Central memory CD4-positive, alpha-beta T cell (primary cell): ENCODE results near the gene FGGY.
A peak's percentile ranks its signal among the peaks of the same experiment; 100 is the strongest.
"Not testable (repeated sequence)": the region's sequence is repeated elsewhere in the genome, so short reads cannot be mapped to it uniquely, and the experiment has no call there.

ENCODE experiments used
- DNase-seq: peaks from one replicate; pipeline ENCODE4 v3.0.0; 2022

Gene FGGY

GRCh38 chr1:59689730-59690129 is 392.8 kb downstream of the FGGY start:
- DNase-seq: no peak

- DNase-seq: no peak
Measured at GRCh38 chr1:59690171-59690930, 393.5 kb downstream of the FGGY start.

- DNase-seq: no peak
Measured at GRCh38 chr1:59691261-59691660, 394.4 kb downstream of the FGGY start.

GRCh38 chr1:59692591-59692990 is 395.7 kb downstream of the FGGY start:
- DNase-seq: no peak

GRCh38 chr1:59693406-59693805 is 396.5 kb downstream of the FGGY start:
- no peak for DNase-seq

GRCh38 chr1:59695252-59695651 is 398.4 kb downstream of the FGGY start:
- DNase-seq: no peak

- DNase-seq: no peak
Measured at GRCh38 chr1:59696421-59697115, 399.7 kb downstream of the FGGY start.

GRCh38 chr1:59697150-59697800 is 400.4 kb downstream of the FGGY start:
- DNase-seq: peak; percentile 17

GRCh38 chr1:59698386-59698785 is 401.5 kb downstream of the FGGY start:
- no peak for DNase-seq

GRCh38 chr1:59699227-59699847 is 402.4 kb downstream of the FGGY start:
- peak; percentile 32 for DNase-seq

- DNase-seq: no peak
Measured at GRCh38 chr1:59701376-59701775, 404.5 kb downstream of the FGGY start.

- no peak for DNase-seq
Measured at GRCh38 chr1:59703226-59703917, 406.5 kb downstream of the FGGY start.

GRCh38 chr1:59703918-59704378 is 407.1 kb downstream of the FGGY start:
- DNase-seq: no peak

GRCh38 chr1:59704716-59705115 is 407.8 kb downstream of the FGGY start:
- DNase-seq: no peak

- DNase-seq: no peak
Measured at GRCh38 chr1:59705466-59706302, 408.8 kb downstream of the FGGY start.

- DNase-seq: no peak
Measured at GRCh38 chr1:59706303-59706599, 409.4 kb downstream of the FGGY start.

- no peak for DNase-seq
Measured at GRCh38 chr1:59707178-59707791, 410.4 kb downstream of the FGGY start.

- no peak for DNase-seq
Measured at GRCh38 chr1:59709333-59709732, 412.4 kb downstream of the FGGY start.

GRCh38 chr1:59710920-59711319 is 414.0 kb downstream of the FGGY start:
- not testable (repeated sequence) for DNase-seq

- no peak for DNase-seq
Measured at GRCh38 chr1:59714219-59714618, 417.3 kb downstream of the FGGY start.

GRCh38 chr1:59714966-59715365 is 418.1 kb downstream of the FGGY start:
- no peak for DNase-seq
